Lung (tissue), 12 donors: ENCODE data around the gene GRAMD1B. TPM values are rescaled to one million over a fixed set of nuclear protein-coding genes. Genes with fewer than 3 reads are reported as not detected.

Experiments used
- ATAC-seq: fragments of 200-7000 bp; cut with Tn5 transposase; one replicate; pipeline ENCODE4 v1.9.1; 2020; ENCODE audit warnings: moderate number of reproducible peaks; ENCODE audit not compliant: insufficient read depth, low FRiP score
- DNase-seq, 3 donors: peaks; one replicate each; pipeline ENCODE4 v3.0.0-alpha.2; 2013 to 2017
- H3K27ac ChIP-seq, 2 donors: one replicate each; pipeline ENCODE4 v1.5.1; 2013; ENCODE audit warnings: mild to moderate bottlenecking in 2 of 2, moderate library complexity in 2 of 2, control low read depth in 1 of 2, inconsistent platforms in 1 of 2, low read depth in 1 of 2, low read length in 1 of 2
- H3K27me3 ChIP-seq, 3 donors: one replicate each; pipeline ENCODE4 v1.5.1; 2013; ENCODE audit warnings: low read length in 2 of 3; ENCODE audit not compliant: control insufficient read depth in 3 of 3, insufficient read depth in 3 of 3
- H3K36me3 ChIP-seq, 4 donors: one replicate each; pipeline ENCODE4 v1.5.1; 2013; ENCODE audit warnings: low read length in 4 of 4, mild to moderate bottlenecking in 1 of 4, moderate library complexity in 1 of 4; ENCODE audit not compliant: control insufficient read depth in 4 of 4, insufficient read depth in 4 of 4
- H3K4me1 ChIP-seq, 5 donors: one replicate each; pipeline ENCODE4 v1.5.1; 2013; ENCODE audit warnings: low read length in 5 of 5, mild to moderate bottlenecking in 2 of 5, moderate library complexity in 1 of 5; ENCODE audit not compliant: control insufficient read depth in 5 of 5, insufficient read depth in 5 of 5
- H3K4me3 ChIP-seq: one replicate; pipeline ENCODE4 v1.5.1; 2013; ENCODE audit warnings: mild to moderate bottlenecking, control low read depth, moderate library complexity
- H3K9ac ChIP-seq, 2 donors: one replicate each; pipeline ENCODE4 v1.5.1; 2013; ENCODE audit warnings: low read length in 2 of 2, control low read depth in 1 of 2; ENCODE audit not compliant: insufficient read depth in 1 of 2
- H3K9me3 ChIP-seq, 4 donors: one replicate each; pipeline ENCODE4 v1.5.1; 2013; ENCODE audit warnings: low read length in 3 of 4, mild to moderate bottlenecking in 1 of 4, moderate library complexity in 1 of 4; ENCODE audit not compliant: control insufficient read depth in 4 of 4, insufficient read depth in 3 of 4
- WGBS, 2 donors: extraction: QIAGEN DNeasy Blood & Tissue Kit; methylation state at CpG; one replicate each; pipeline ENCODE4 v1.1.7; 2013; 5-methylcytosine and 5-hydroxymethylcytosine counted together
- polyA plus RNA-seq, 2 donors: library from polyadenylated mRNA; stranded (reverse); fragments of 200-250 nt; gene quantifications; one replicate each; pipeline ENCODE4 v1.2.1, GENCODE V29; 2013
- total RNA-seq, 2 donors: library from RNA; depleted of rRNA in 1 of 2; stranded (reverse); fragments of >200 nt in 1 of 2; gene quantifications; one replicate each; pipeline ENCODE4 v1.2.1, GENCODE V29; 2014 to 2021
- TF ChIP-seq, protein P1 (sequence below): IDR thresholded peaks from 2 replicates; pipeline ENCODE4 v1.5.1; 2012; ENCODE audit warnings: mild to moderate bottlenecking; ENCODE audit errors: control extremely low read depth, extremely low read depth
- donor health status: control.
- donor health status: control.
- donor health status: Bipolar disorder and iron deficiency.
- donor health status: healthy.
- donor health status: DM: yes; HTN: yes; CAD: no.

Gene GRAMD1B
- total and polyA plus RNA-seq, 4 donors, result 1.4 to 6.0 (median 3.3) TPM

DNA sequence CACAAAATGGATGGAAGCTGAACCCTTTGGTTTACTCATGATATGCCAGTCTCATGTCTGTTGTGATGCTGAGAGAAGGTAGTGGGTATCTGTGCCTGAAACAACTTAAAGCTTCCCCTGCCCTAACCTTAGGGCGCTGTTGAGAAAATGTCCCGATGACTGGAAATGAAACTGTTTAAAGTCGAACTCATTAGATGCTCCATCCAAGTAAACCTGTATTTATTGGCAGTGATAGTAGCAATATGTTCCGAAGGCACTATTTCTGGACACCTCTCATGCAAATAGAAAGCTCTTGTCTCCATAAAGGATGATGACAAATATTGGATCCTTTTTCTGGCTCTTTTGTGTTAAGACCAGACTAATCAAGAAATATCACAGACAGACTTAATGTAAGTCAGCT lies 86.2 kb downstream of the GRAMD1B start:
- no peak overlapping the region for H3K4me3 ChIP-seq
- DNase-seq (no peak), ATAC-seq (no peak)
- H3K27me3 ChIP-seq, result no peaks in the 10 kb centered on the region
- 89 to 98% methylated on average over 4 of the region's 4 CpGs for whole genome bisulfite sequencing, 2 donors
- no peak overlapping the region for H3K9ac ChIP-seq
- peaks cover 0 to 2% (median 0%) of the 10 kb centered on the region in 4 donors for H3K9me3 ChIP-seq
- no peaks in the 10 kb centered on the region for H3K36me3 ChIP-seq
- TF ChIP-seq, protein P1, sequence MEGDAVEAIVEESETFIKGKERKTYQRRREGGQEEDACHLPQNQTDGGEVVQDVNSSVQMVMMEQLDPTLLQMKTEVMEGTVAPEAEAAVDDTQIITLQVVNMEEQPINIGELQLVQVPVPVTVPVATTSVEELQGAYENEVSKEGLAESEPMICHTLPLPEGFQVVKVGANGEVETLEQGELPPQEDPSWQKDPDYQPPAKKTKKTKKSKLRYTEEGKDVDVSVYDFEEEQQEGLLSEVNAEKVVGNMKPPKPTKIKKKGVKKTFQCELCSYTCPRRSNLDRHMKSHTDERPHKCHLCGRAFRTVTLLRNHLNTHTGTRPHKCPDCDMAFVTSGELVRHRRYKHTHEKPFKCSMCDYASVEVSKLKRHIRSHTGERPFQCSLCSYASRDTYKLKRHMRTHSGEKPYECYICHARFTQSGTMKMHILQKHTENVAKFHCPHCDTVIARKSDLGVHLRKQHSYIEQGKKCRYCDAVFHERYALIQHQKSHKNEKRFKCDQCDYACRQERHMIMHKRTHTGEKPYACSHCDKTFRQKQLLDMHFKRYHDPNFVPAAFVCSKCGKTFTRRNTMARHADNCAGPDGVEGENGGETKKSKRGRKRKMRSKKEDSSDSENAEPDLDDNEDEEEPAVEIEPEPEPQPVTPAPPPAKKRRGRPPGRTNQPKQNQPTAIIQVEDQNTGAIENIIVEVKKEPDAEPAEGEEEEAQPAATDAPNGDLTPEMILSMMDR, result no peak
- H3K27ac ChIP-seq, result no peak overlapping the region
- peaks cover 0 to 9% (median 0%) of the 10 kb centered on the region in 5 donors for H3K4me1 ChIP-seq

DNA sequence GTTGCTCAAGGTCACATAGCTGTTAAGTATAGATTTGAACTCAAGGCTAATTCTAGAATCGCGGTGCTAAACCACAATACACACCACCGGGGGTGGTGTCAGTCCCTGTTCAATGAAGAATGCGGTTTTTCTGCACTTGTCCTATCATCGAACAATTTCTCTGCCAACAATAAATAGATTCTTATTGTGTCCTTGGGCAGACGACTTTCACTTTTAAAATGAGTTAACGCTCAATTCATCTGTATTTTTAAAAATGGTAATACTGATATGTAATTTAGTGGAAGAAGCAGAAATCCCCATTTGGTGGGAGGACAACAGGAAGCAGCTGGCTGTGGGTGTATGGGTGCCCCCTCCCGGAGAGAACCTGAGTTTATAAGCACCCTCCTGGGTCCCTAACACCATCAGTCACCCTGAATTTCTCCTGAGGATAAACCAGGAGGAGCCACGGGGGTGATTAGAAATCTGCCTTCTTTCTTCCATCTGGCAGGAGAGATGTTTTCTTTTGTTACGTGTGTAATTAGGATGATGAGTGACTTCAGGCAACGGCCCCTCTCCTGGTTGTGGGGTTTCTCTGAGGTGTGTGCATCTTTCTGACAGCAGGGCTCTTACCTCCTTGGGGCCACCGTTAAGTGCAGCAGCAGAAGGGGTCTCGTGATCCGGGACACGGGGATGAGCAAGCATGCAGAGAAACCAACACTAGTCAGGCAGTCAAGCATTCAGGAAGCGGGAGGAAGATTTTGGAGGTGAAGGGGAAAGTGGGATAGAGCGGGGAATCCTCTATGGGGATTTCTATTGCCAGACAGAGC lies 87.7 kb downstream of the GRAMD1B start:
- DNase-seq, result no peak
- Histone ChIP-seq H3K4me3 (no peak overlapping the region), H3K9me3 (peaks cover 0 to 2% (median 0%) of the 10 kb centered on the region in 4 donors), H3K4me1 (peaks cover 0 to 9% (median 0%) of the 10 kb centered on the region in 5 donors), H3K27me3 (no peaks in the 10 kb centered on the region), H3K36me3 (no peaks in the 10 kb centered on the region), H3K27ac (no peak overlapping the region), H3K9ac (no peak overlapping the region)
- TF ChIP-seq, protein P1, result no peak
- no peak for ATAC-seq
- WGBS, 2 donors, result 73 to 83% methylated on average over 17 of the region's 17 CpGs

DNA sequence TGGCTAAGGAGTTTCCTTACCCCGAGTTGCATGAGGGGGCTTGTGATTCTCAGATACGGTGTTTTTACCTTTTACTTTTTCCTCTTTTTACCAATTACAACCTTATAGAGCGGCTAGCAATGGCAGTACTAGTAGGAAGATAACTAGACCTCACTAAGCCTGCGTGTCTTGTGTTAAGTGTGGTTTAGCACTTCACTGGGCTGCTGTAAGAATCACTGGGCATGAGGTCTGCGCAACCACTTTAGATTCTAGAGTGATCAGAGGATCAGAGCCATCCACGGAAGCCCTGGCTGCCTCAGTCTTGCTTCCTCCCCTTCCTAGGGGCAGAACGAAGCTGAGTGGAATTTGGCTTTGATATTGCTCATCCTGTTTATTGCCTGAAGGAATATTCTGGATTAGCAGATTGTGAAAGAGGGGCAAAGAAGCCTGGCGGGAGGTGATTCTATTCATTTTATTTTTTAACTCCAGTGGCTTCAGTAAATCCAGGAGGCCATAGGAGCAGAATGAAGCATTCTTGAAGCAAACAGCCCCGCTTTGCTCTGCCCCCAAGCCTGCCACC lies 88.5 kb downstream of the GRAMD1B start:
- ATAC-seq (no peak), DNase-seq (no peak)
- TF ChIP-seq, protein P1, result no peak
- H3K9me3 ChIP-seq, result peaks cover 0 to 2% (median 0%) of the 10 kb centered on the region in 4 donors
- 65 to 88% methylated on average over 9 of the region's 9 CpGs for WGBS, 2 donors
- no peaks in the 10 kb centered on the region for H3K27me3 ChIP-seq
- peaks cover 0 to 9% (median 0%) of the 10 kb centered on the region in 5 donors for H3K4me1 ChIP-seq
- H3K9ac ChIP-seq, result no peak overlapping the region
- H3K27ac ChIP-seq, result no peak overlapping the region
- H3K36me3 ChIP-seq, result no peaks in the 10 kb centered on the region
- no peak overlapping the region for H3K4me3 ChIP-seq
